Measurements from ENCODE around the gene CACNA1F. TPM values are rescaled to one million over a fixed set of nuclear protein-coding genes. Genes with fewer than 3 reads are reported as not detected.
A peak's percentile ranks its signal among the peaks of the same experiment; 100 is the strongest.

The CACNA1F gene
- total RNA-seq, 1 donor from 2014 or later, result 1.4 TPM

- ATAC-seq (no peak), DNase-seq (no peak)
- Histone ChIP-seq H3K27ac (no peak overlapping the region), H3K4me1 (peaks cover 3% of the 10 kb centered on the region), H3K4me3 (no peak overlapping the region), H3K9me3 (no peaks in the 10 kb centered on the region), H3K27me3 (no peaks in the 10 kb centered on the region), H3K36me3 (no peaks in the 10 kb centered on the region)
- TF ChIP-seq CTCF (IDR thresholded peaks at IDR 0.05), result no peak
- intact Hi-C loops (cut with DNase I), result no loop called here
These were observed 43.1 kb upstream of the CACNA1F start for GRCh38 chrX:49276207-49276606.

GRCh38 chrX:49273181-49273727 is 40.1 kb upstream of the CACNA1F start:
- no peaks in the 10 kb centered on the region for H3K27me3 ChIP-seq
- no peak overlapping the region for H3K4me3 ChIP-seq
- intact Hi-C loops (cut with DNase I), result no loop called here
- TF ChIP-seq CTCF (IDR thresholded peaks at IDR 0.05), result no peak
- no peak for ATAC-seq
- H3K27ac ChIP-seq, result no peak overlapping the region
- H3K4me1 ChIP-seq, result peaks cover 11% of the 10 kb centered on the region
- no peaks in the 10 kb centered on the region for H3K9me3 ChIP-seq
- H3K36me3 ChIP-seq, result no peaks in the 10 kb centered on the region
- DNase-seq, result no peak

GRCh38 chrX:49272421-49272820 is 39.3 kb upstream of the CACNA1F start:
- intact Hi-C loops (cut with DNase I), result no loop called here
- Histone ChIP-seq H3K4me3 (no peak overlapping the region), H3K36me3 (no peaks in the 10 kb centered on the region), H3K4me1 (peaks cover 11% of the 10 kb centered on the region), H3K27ac (no peak overlapping the region), H3K27me3 (no peaks in the 10 kb centered on the region), H3K9me3 (no peaks in the 10 kb centered on the region)
- no peak for TF ChIP-seq CTCF (IDR thresholded peaks at IDR 0.05)
- ATAC-seq (no peak), DNase-seq (no peak)

- peak overlapping the region; percentile 68 for H3K4me3 ChIP-seq
- H3K27me3 ChIP-seq, result no peaks in the 10 kb centered on the region
- ATAC-seq, result no peak
- no peaks in the 10 kb centered on the region for H3K9me3 ChIP-seq
- DNase-seq, result no peak
- no peak overlapping the region for H3K27ac ChIP-seq
- peaks cover 11% of the 10 kb centered on the region for H3K4me1 ChIP-seq
- H3K36me3 ChIP-seq, result no peaks in the 10 kb centered on the region
- TF ChIP-seq CTCF (IDR thresholded peaks at IDR 0.05), result no peak
- intact Hi-C loops (cut with DNase I), result no loop called here
These were observed 38.2 kb upstream of the CACNA1F start for GRCh38 chrX:49271341-49271740.

GRCh38 chrX:49270249-49270921 is 37.2 kb upstream of the CACNA1F start:
- Histone ChIP-seq H3K4me3 (peak overlapping the region; percentile 68), H3K36me3 (no peaks in the 10 kb centered on the region), H3K27me3 (no peaks in the 10 kb centered on the region), H3K4me1 (peaks cover 11% of the 10 kb centered on the region), H3K9me3 (no peaks in the 10 kb centered on the region), H3K27ac (peak overlapping the region; percentile 93)
- ATAC-seq, result no peak
- intact Hi-C loops (cut with DNase I), result no loop called here
- no peak for DNase-seq
- no peak for TF ChIP-seq CTCF (IDR thresholded peaks at IDR 0.05)

All from upper lobe of right lung (tissue), 1 donor.